Mucosa of descending colon (tissue), 3 donors: ENCODE measurements around the gene BCAT1. TPM values are rescaled to one million over a fixed set of nuclear protein-coding genes. Genes with fewer than 3 reads are reported as not detected.

Experiments used
- ATAC-seq: fragments of 200-7000 bp; cut with Tn5 transposase; one replicate; pipeline ENCODE4 v1.9.1; 2020; ENCODE audit warnings: mild to moderate bottlenecking, moderate library complexity
- DNase-seq, 3 donors: peaks; one replicate each; pipeline ENCODE4 v3.0.0-alpha.2; 2020
- H3K36me3 ChIP-seq: fragments of 200-600 bp; one replicate; pipeline ENCODE4 v1.8.0; 2021; ENCODE audit warnings: low read depth, mild to moderate bottlenecking
- H3K4me1 ChIP-seq: fragments of 200-600 bp; one replicate; pipeline ENCODE4 v1.8.0; 2021; ENCODE audit warnings: low read depth, mild to moderate bottlenecking
- H3K4me3 ChIP-seq: fragments of 200-600 bp; one replicate; pipeline ENCODE4 v1.8.0; 2021; ENCODE audit warnings: mild to moderate bottlenecking
- H3K9me3 ChIP-seq: fragments of 200-600 bp; one replicate; pipeline ENCODE4 v1.8.0; 2021; ENCODE audit warnings: mild to moderate bottlenecking
- intact Hi-C, 2 donors: fragments of 100-400 bp; cut with DNase I in 1 of 2; cut with micrococcal nuclease in 1 of 2; formaldehyde crosslinking; loops; one replicate each; pipeline versions ENCODE4 v1.11.0 to v1.11.1; 2022; cut with DNase I, micrococcal nuclease
- total RNA-seq, 3 donors: library from RNA; stranded (reverse); fragmentation: NEBNext Ultra II Directional in 2 of 3; extraction: Animal tissue kit (Norgen Biotek cat#: 25700) in 2 of 3; gene quantifications; one replicate each; pipeline versions ENCODE4 v1.2.1 to v1.2.4, GENCODE V29; 2021 to 2023
- TF ChIP-seq, protein P1 (sequence below): fragments of 200-600 bp; IDR thresholded peaks from one replicate; pipeline ENCODE4 v1.8.0; 2022; ENCODE audit warnings: antibody characterized with exemption, mild to moderate bottlenecking
- donor health status: DM: no; HTN: no; CAD: no; lungs with moderate emphysema.
- donor health status: DM: no; HTN: no; CAD: no.
- donor health status: DM: no; HTN: yes; CAD: no.

Gene BCAT1
- total RNA-seq, 3 donors from 2014 or later = 5.3 to 19.7 (median 11.1) TPM

- intact Hi-C loops = no loop called here
- no peaks in the 10 kb centered on the region for H3K4me1 ChIP-seq
- no peak for ATAC-seq
- H3K9me3 ChIP-seq = no peaks in the 10 kb centered on the region
- no peaks in the 10 kb centered on the region for H3K36me3 ChIP-seq
- no peak for DNase-seq
- no peak overlapping the region for H3K4me3 ChIP-seq
- TF ChIP-seq, protein P1, sequence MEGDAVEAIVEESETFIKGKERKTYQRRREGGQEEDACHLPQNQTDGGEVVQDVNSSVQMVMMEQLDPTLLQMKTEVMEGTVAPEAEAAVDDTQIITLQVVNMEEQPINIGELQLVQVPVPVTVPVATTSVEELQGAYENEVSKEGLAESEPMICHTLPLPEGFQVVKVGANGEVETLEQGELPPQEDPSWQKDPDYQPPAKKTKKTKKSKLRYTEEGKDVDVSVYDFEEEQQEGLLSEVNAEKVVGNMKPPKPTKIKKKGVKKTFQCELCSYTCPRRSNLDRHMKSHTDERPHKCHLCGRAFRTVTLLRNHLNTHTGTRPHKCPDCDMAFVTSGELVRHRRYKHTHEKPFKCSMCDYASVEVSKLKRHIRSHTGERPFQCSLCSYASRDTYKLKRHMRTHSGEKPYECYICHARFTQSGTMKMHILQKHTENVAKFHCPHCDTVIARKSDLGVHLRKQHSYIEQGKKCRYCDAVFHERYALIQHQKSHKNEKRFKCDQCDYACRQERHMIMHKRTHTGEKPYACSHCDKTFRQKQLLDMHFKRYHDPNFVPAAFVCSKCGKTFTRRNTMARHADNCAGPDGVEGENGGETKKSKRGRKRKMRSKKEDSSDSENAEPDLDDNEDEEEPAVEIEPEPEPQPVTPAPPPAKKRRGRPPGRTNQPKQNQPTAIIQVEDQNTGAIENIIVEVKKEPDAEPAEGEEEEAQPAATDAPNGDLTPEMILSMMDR = no peak
These were observed 28.8 kb downstream of the BCAT1 start for GRCh38 chr12:24920141-24920540.

DNA sequence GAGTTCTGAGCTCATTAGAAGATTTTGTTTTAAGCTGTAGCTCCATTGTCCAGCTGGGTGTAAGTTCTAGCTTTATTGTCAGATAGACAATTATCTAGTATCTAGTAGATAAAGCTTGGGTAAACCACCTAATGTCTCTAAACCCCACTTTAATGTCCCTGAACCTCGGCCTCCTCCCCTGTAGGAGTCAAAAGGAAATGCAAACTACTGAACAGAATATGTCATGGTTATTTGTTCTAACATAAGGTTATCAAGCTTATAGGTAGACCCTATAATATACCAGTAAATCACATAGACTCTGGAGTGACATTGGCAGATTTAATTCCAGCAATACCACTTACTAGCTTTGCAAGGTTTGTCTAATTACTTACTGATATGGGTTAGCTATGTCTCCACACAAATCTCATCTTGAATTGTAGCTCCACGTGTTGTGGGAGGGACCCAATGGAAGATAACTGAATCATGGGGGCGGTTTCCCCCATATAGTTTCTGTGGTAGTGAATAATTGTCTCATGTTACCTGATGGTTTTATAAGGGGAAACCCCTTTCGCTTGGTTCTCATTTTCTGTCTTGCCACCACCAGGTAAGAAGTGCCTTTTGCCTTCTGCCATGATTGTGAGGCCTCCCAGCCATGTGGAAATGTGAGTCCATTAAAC, 29.4 kb downstream of the BCAT1 start:
- Histone ChIP-seq H3K4me3 (no peak overlapping the region), H3K9me3 (no peaks in the 10 kb centered on the region), H3K4me1 (no peaks in the 10 kb centered on the region), H3K36me3 (no peaks in the 10 kb centered on the region)
- TF ChIP-seq, protein P1 = no peak
- ATAC-seq (no peak), DNase-seq (no peak)
- intact Hi-C loops = no loop called here

- ATAC-seq = no peak
- Histone ChIP-seq H3K4me1 (no peaks in the 10 kb centered on the region), H3K36me3 (no peaks in the 10 kb centered on the region), H3K9me3 (no peaks in the 10 kb centered on the region), H3K4me3 (no peak overlapping the region)
- TF ChIP-seq, protein P1 = no peak
- no peak for DNase-seq
- intact Hi-C loops = no loop called here
These were observed 30.3 kb downstream of the BCAT1 start for GRCh38 chr12:24918596-24918995.

DNA sequence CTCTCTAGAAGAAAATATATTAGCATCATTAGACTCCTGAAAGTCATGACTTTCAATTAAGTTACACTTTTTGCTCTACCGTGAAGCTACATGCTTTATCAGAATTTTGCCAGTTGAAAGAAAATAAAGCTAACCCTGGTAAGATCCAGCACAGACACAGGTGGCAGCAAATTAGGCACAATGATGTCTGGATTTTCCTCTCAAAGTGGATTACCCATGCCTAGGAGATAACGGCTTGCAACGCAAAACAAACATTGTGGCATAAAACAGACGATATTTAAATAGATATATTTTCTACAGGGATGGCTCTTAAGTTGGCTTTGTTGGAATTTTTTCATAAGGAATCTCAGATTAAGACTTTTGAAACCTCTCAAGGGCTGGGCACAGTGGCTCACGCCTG, 33.4 kb downstream of the BCAT1 start:
- H3K4me1 ChIP-seq = no peaks in the 10 kb centered on the region
- no peaks in the 10 kb centered on the region for H3K9me3 ChIP-seq
- no peak for DNase-seq
- no peak for ATAC-seq
- H3K36me3 ChIP-seq = no peaks in the 10 kb centered on the region
- intact Hi-C loops = no loop called here
- no peak overlapping the region for H3K4me3 ChIP-seq
- TF ChIP-seq, protein P1 = no peak

GRCh38 chr12:24913953-24914352, 34.9 kb downstream of the BCAT1 start:
- no peak for ATAC-seq
- Histone ChIP-seq H3K36me3 (no peaks in the 10 kb centered on the region), H3K9me3 (no peaks in the 10 kb centered on the region), H3K4me3 (no peak overlapping the region), H3K4me1 (no peaks in the 10 kb centered on the region)
- no peak for DNase-seq
- TF ChIP-seq, protein P1 = no peak
- intact Hi-C loops = no loop called here

DNA sequence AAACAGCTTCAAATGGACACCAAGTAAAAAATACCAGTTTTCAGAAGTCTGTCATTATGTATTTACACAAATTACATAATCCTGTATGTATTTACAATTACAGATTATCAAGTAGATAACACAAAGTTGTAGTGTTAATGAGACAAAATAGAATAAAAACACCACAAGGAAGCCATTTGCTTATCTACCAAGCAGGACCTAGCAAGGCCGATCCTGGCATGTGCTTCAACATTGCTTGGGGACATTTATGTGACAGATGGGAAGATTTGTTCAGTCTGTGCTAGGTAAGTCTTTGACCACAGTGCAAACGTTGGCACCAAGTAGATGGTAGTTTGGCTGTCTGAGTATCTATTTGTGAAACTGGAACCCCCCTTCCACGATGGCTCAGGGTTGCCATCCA, 35.8 kb downstream of the BCAT1 start:
- intact Hi-C loops = no loop called here
- no peak for DNase-seq
- no peak for ATAC-seq
- H3K4me3 ChIP-seq = no peak overlapping the region
- no peaks in the 10 kb centered on the region for H3K9me3 ChIP-seq
- H3K4me1 ChIP-seq = no peaks in the 10 kb centered on the region
- no peaks in the 10 kb centered on the region for H3K36me3 ChIP-seq
- TF ChIP-seq, protein P1 = no peak
